Head of caudate nucleus (tissue), 42 donors: ENCODE measurements around the gene SRP9.
"Not testable (repeated sequence)": the region's sequence is repeated elsewhere in the genome, so short reads cannot be mapped to it uniquely, and the experiment has no call there.

Experiments used
- DNase-seq, 42 donors: peaks; one replicate each; pipeline versions ENCODE4 v3.0.0 to v3.0.0-alpha.2; 2020 to 2021; ENCODE audit warnings: mixed read lengths in 7 of 42
- intact Hi-C: fragments of 100-400 bp; cut with DNase I; formaldehyde crosslinking; loops from one replicate; pipeline ENCODE4 v1.15.0; 2022

SRP9 gene

GRCh38 chr1:225822655-225823403, 45.2 kb downstream of the SRP9 start:
- intact Hi-C loops: no loop called here

GRCh38 chr1:225823811-225824261, 46.2 kb downstream of the SRP9 start:
- intact Hi-C loops: no loop called here
- no peak for DNase-seq

More at GRCh38 chr1:225822655-225823403, 45.2 kb downstream of the SRP9 start:
- no peak for DNase-seq

GRCh38 chr1:225824533-225824941, 46.9 kb downstream of the SRP9 start:
- intact Hi-C loops: no loop called here
- peak in 1 of 42 donors; percentile 3 for DNase-seq

DNA sequence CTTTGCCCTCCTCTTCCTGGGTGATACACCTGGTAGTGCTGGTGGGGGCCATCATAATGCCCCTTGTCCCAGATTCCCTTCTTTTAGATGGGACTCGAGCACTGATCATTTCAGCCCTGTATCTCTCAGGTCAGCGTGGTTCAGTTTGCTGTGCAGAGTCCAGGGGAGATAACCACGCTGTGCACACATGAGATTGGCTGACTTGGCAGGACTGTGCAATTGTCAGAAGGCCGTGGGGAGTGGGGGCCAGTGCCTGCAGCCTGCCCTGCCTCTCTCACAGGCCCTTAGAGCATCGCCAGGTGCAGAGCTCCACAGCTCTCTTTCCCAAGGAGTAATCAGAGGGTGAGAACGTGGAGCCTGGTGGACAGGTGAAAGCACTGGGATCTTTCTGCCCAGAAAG, 47.5 kb downstream of the SRP9 start:
- no peak for DNase-seq
- intact Hi-C loops: no loop called here

GRCh38 chr1:225825607-225826007, 48.0 kb downstream of the SRP9 start:
- intact Hi-C loops: no loop called here
- peak in 1 of 42 donors; percentile 3 for DNase-seq

GRCh38 chr1:225827076-225827475, 49.5 kb downstream of the SRP9 start:
- intact Hi-C loops: no loop called here

DNA sequence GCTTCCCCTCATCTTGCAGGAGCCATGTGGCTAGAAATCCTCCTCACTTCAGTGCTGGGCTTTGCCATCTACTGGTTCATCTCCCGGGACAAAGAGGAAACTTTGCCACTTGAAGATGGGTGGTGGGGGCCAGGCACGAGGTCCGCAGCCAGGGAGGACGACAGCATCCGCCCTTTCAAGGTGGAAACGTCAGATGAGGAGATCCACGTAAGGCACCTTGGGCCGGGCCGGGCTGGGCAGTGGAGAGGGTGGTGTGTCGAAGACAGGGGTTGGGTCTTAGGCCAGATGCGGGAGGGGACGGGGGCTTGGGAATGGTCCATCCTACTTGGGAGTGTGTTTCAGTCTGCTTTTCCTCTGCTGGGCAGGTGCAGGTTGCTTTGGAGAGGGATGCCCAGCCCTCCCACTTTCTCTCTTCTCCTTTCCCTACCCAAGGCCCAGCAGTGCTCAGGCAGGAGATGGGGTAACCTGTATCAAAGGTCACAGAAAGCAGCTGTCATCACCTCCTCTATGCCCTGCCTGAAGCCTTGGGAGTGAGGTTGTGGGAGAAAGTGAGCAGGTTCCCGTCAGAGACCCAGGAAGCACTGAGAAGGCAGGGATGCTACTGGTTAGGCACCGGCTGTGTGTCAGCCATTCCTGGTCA, 51.2 kb downstream of the SRP9 start:
- no peak for DNase-seq

More at GRCh38 chr1:225827076-225827475, 49.5 kb downstream of the SRP9 start:
- no peak for DNase-seq

DNA sequence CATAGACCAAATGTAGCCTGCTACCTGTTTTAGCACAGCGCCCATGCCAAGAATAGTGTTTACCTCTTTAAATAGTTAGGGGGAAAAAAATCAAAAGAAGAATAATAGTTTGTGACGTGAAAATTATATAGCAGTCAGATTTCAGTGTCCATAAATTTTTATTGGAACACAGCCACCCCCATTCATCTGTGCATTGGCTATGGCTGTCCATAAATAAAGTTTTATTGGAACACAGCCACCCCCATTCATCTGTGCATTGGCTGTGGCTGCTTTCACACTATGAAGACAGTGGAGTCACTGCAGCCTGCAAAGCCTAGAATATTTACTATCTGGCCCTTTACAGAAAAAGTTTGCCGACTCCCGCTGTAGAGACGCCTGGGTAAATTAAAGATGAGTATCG, 53.2 kb downstream of the SRP9 start:
- DNase-seq: no peak
- intact Hi-C loops: no loop called here

More for the DNA sequence above, 51.2 kb downstream of the SRP9 start:
- intact Hi-C loops: no loop called here

- DNase-seq: peak in 1 of 42 donors; percentile 44
- intact Hi-C loops: no loop called here
Measured at GRCh38 chr1:225834417-225835329, 57.0 kb downstream of the SRP9 start.

DNA sequence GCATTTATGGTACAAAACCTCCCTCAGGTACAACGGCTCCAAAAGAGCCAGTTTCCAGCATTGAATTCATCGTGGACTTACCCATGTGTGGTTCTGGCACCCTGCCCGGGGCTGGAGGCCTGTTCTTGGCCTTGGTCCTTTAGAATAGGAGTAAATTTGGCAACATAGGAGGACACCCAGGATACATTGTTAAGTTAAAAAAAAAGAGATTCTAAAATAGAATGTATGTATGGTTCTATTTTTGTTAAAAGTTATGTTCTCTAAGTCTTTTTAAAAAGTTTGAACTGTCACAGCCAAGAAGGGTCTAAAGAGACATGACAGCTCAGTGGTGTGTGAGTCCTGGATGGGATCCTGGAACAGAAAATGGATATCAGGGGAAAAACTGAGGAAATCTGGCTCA, 58.2 kb downstream of the SRP9 start:
- no peak for DNase-seq
- intact Hi-C loops: no loop called here

DNA sequence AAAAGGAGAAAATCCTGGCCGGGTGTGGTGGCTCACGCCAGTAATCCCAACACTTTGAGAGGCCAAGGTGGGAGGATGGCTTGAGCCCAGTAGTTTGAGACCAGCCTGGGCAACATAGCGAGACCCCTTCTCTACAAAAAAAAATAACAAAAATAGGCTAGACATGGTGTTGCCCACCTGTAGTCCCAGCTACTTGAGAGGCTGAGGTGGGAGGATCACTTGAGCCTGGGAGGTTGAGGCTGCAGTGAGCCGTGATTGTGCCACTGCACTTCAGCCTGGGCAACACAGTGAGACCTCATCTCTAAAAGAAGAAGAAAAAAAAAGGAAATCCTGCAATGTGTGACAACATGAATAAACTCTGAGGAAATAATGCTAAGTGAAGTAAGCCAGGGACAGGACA, 58.7 kb downstream of the SRP9 start:
- DNase-seq, intact Hi-C loops: not testable (repeated sequence)

DNA sequence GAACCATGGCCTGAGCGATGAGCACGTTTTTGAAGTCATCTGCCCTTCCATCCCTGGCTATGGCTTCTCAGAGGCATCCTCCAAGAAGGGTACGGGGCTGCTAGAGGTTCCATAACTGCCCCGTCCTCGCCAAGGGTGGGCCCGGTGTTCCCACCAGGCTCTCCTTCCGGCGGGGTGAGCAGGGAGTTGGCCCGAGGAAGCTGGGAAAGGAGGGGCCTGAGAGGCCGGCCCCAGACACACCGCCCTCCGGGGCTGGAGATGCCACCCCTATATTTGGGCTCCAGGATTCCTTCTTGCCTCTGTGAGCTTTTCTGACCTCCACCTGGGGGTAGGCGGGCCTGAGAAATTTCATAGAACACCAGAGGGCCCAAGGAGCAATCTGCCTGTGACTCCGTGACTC, 61.2 kb downstream of the SRP9 start:
- no peak for DNase-seq
- intact Hi-C loops: no loop called here
